Neuronal stem cell (in vitro differentiated cells): ENCODE measurements around the gene ADAMTSL4.
A peak's percentile ranks its signal among the peaks of the same experiment; 100 is the strongest.

Source experiments
- DNase-seq: peaks from one replicate; pipeline ENCODE4 v3.0.0-alpha.2; 2013; ENCODE audit warnings: low spot score
- H2AFZ ChIP-seq: one replicate; pipeline ENCODE4 v1.6.1; 2013; ENCODE audit warnings: mild to moderate bottlenecking, low read length, inconsistent platforms
- H2AK5ac ChIP-seq: 2 replicates; pipeline ENCODE4 v1.6.1; 2013; ENCODE audit warnings: low read depth, mild to moderate bottlenecking, inconsistent platforms, low read length, moderate library complexity, mixed read lengths
- H2BK120ac ChIP-seq: 2 replicates; pipeline ENCODE4 v1.6.1; 2013; ENCODE audit warnings: low read depth, mild to moderate bottlenecking, inconsistent platforms, low read length, moderate library complexity, mixed read lengths
- H2BK12ac ChIP-seq: one replicate; pipeline ENCODE4 v1.6.1; 2013; ENCODE audit warnings: low read length, inconsistent platforms
- H2BK15ac ChIP-seq: 2 replicates; pipeline ENCODE4 v1.6.1; 2013; ENCODE audit warnings: mild to moderate bottlenecking, low read length, inconsistent platforms, mixed read lengths
- H2BK5ac ChIP-seq: one replicate; pipeline ENCODE4 v1.6.1; 2013; ENCODE audit warnings: inconsistent platforms, mild to moderate bottlenecking, low read length, moderate library complexity
- H3K14ac ChIP-seq: one replicate; pipeline ENCODE4 v1.6.1; 2013; ENCODE audit warnings: low read length, inconsistent platforms
- H3K18ac ChIP-seq: 2 replicates; pipeline ENCODE4 v1.6.1; 2013; ENCODE audit warnings: low read length, inconsistent platforms
- H3K23ac ChIP-seq: 2 replicates; pipeline ENCODE4 v1.6.1; 2013; ENCODE audit warnings: low read depth, mild to moderate bottlenecking, mixed read lengths, low read length, inconsistent platforms; ENCODE audit not compliant: poor library complexity
- H3K27ac ChIP-seq: replicated peaks from 3 replicates; pipeline ENCODE4 v1.5.1; 2013; ENCODE audit warnings: low read length, inconsistent platforms
- H3K27me3 ChIP-seq, 3 experiments: 2 replicates each; pipeline ENCODE4 v1.6.1; 2013; ENCODE audit warnings: low read length in 3 of 3, mild to moderate bottlenecking in 2 of 3, inconsistent platforms in 1 of 3, low read depth in 1 of 3, mixed read lengths in 1 of 3, moderate library complexity in 1 of 3; ENCODE audit not compliant: control insufficient read depth in 3 of 3, insufficient read depth in 3 of 3
- H3K36me3 ChIP-seq, 2 donors: replicated peaks in 1 of 2; 2 replicates each; pipeline ENCODE4 v1.6.1; 2013; ENCODE audit warnings: low read length in 2 of 2; ENCODE audit not compliant: control insufficient read depth in 2 of 2, insufficient read depth in 2 of 2
- H3K4ac ChIP-seq: 2 replicates; pipeline ENCODE4 v1.6.1; 2013; ENCODE audit warnings: inconsistent platforms, mild to moderate bottlenecking, low read length, moderate library complexity
- H3K4me1 ChIP-seq, 2 donors: 1 replicate in 1 of 2; 2 replicates in 1 of 2; pipeline ENCODE4 v1.6.1; 2013; ENCODE audit warnings: low read length in 2 of 2, low read depth in 1 of 2; ENCODE audit not compliant: control insufficient read depth in 2 of 2, insufficient read depth in 1 of 2
- H3K4me2 ChIP-seq: one replicate; pipeline ENCODE4 v1.6.1; 2013; ENCODE audit warnings: mild to moderate bottlenecking, low read length, inconsistent platforms; ENCODE audit not compliant: insufficient read depth, poor library complexity, severe bottlenecking
- H3K4me3 ChIP-seq, 2 donors: 2 replicates each; pipeline ENCODE4 v1.5.1; 2013; ENCODE audit warnings: low read length in 2 of 2, mild to moderate bottlenecking in 2 of 2, inconsistent platforms in 1 of 2, moderate library complexity in 1 of 2
- H3K79me1 ChIP-seq: one replicate; pipeline ENCODE4 v1.6.1; 2013; ENCODE audit warnings: low read depth, mild to moderate bottlenecking, inconsistent platforms, low read length, moderate library complexity
- H3K9ac ChIP-seq: one replicate; pipeline ENCODE4 v1.6.1; 2013; ENCODE audit warnings: mild to moderate bottlenecking, low read depth, low read length, inconsistent platforms; ENCODE audit not compliant: poor library complexity
- H3K9me3 ChIP-seq, 2 donors: replicated peaks in 1 of 2; 2 replicates each; pipeline versions ENCODE3 to v1.6.1; 2013; ENCODE audit warnings: low read length in 2 of 2, mild to moderate bottlenecking in 2 of 2, inconsistent platforms in 1 of 2, low read depth in 1 of 2, mixed read lengths in 1 of 2, moderate library complexity in 1 of 2; ENCODE audit not compliant: control insufficient read depth in 2 of 2, insufficient read depth in 1 of 2
- H4K8ac ChIP-seq: one replicate; pipeline ENCODE4 v1.6.1; 2013; ENCODE audit warnings: low read depth, mild to moderate bottlenecking, inconsistent platforms, low read length, moderate library complexity
- H4K91ac ChIP-seq: one replicate; pipeline ENCODE4 v1.6.1; 2013; ENCODE audit warnings: low read length, low read depth, mild to moderate bottlenecking, inconsistent platforms; ENCODE audit not compliant: poor library complexity
- WGBS, 2 donors: extraction: QIAGEN DNeasy Blood & Tissue Kit; methylation state at CpG; one replicate each; pipeline ENCODE4 v1.1.7; 2013; ENCODE audit warnings: missing lambda C conversion rate in 2 of 2, mixed read lengths in 1 of 2; ENCODE audit not compliant: insufficient read length in 2 of 2, insufficient replicate concordance in 1 of 2; ENCODE audit errors: extremely low coverage in 2 of 2; 5-methylcytosine and 5-hydroxymethylcytosine counted together

Gene ADAMTSL4

DNA sequence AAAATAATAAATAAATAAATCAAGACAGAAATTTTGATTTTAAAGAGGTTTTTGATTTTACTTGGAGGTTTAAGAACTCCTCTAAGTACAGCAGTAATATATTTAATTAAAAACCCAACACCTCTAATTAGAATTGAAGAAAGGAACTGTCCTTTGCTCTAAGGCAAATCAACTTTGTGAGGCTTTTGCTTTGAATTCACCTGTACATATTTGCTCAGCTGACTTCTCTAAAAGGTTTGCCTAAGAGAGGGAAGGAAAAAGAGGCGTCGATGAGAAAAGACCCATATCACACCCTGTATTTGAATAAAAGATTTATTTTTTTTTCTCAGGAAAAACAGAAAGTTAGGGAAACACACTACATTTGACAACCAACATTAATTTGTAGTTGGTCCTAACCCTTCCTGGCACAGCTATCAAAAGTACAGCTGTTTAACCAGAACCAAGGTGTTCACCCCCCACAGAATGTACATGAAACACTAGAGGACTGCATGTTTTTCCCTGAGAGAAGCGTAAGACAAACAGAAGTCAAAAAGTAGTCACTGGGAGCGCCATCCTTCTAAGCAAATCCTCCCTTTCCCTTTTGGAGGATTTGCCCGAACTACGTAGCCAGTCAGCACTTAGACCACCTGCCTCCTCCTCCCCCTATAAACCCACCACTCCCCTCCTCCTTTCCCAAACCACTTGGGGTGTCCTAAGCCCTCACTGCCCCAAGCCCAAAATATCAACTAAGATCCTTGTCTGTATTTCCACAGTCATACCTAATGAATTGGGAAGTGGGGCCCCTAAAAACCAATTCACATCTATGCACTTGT, 25.3 kb downstream of the ADAMTSL4 start:
- H3K4ac ChIP-seq = no peak overlapping the region
- peaks cover 6 to 22% of the 10 kb centered on the region in 2 donors for H3K4me1 ChIP-seq
- H3K36me3 ChIP-seq = peaks cover 21 to 87% of the 10 kb centered on the region in 2 donors
- H2BK12ac ChIP-seq = no peak overlapping the region
- no peak overlapping the region for H3K27ac ChIP-seq
- peaks cover 2% of the 10 kb centered on the region for H3K79me1 ChIP-seq
- DNase-seq = no peak
- no peak overlapping the region for H4K91ac ChIP-seq
- no peak overlapping the region for H3K18ac ChIP-seq
- H4K8ac ChIP-seq = no peak overlapping the region
- H3K4me2 ChIP-seq = no peak overlapping the region
- no CpG with 5 or more reads among the region's 6 CpGs for WGBS, 2 donors
- no peak overlapping the region for H3K9ac ChIP-seq
- H3K14ac ChIP-seq = no peak overlapping the region
- H3K23ac ChIP-seq = no peak overlapping the region
- H3K27me3 ChIP-seq = no peaks in the 10 kb centered on the region
- no peak overlapping the region for H2BK5ac ChIP-seq
- no peak overlapping the region for H3K4me3 ChIP-seq
- no peak overlapping the region for H2AFZ ChIP-seq
- H2BK15ac ChIP-seq = no peak overlapping the region
- peaks cover 0 to 2% of the 10 kb centered on the region in 2 donors for H3K9me3 ChIP-seq
- H2AK5ac ChIP-seq = no peak overlapping the region
- no peak overlapping the region for H2BK120ac ChIP-seq

DNA sequence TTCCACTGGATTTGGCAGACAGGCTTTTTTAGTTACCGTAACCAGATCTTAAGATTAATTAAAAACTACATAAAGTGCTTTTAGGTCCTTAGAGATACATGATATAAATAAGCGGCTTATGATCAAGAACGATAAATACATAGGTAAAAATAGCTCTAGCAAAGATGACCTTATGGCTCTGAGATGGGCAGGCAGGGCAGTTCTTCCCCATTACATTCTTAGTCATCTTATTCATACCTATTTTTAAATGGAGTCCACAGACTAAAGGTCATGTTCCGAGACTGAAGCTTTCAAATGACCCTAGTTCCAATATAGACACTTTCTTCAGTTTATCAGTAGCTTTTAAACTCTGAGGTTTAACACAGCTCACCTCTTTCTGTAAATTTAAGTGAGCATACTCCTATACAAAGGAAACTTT, 25.9 kb downstream of the ADAMTSL4 start:
- peak overlapping the region in 1 of 2 donors; percentile 7 for H3K4me3 ChIP-seq
- no peak overlapping the region for H3K9ac ChIP-seq
- H2BK5ac ChIP-seq = no peak overlapping the region
- H3K4ac ChIP-seq = no peak overlapping the region
- peaks cover 4 to 16% of the 10 kb centered on the region in 2 donors for H3K4me1 ChIP-seq
- H2AK5ac ChIP-seq = no peak overlapping the region
- no peak overlapping the region for H3K4me2 ChIP-seq
- H2BK12ac ChIP-seq = no peak overlapping the region
- no peak for DNase-seq
- H3K14ac ChIP-seq = no peak overlapping the region
- no peak overlapping the region for H4K91ac ChIP-seq
- H3K27ac ChIP-seq = no peak overlapping the region
- H2BK120ac ChIP-seq = no peak overlapping the region
- no CpG with 5 or more reads among the region's 4 CpGs for WGBS, 2 donors
- no peaks in the 10 kb centered on the region for H3K27me3 ChIP-seq
- H2AFZ ChIP-seq = no peak overlapping the region
- H3K9me3 ChIP-seq = peaks cover 0 to 2% of the 10 kb centered on the region in 2 donors
- no peak overlapping the region for H2BK15ac ChIP-seq
- no peak overlapping the region for H4K8ac ChIP-seq
- H3K36me3 ChIP-seq = peaks cover 21 to 83% of the 10 kb centered on the region in 2 donors
- no peak overlapping the region for H3K18ac ChIP-seq
- H3K79me1 ChIP-seq = peaks cover 2% of the 10 kb centered on the region
- no peak overlapping the region for H3K23ac ChIP-seq

- no peak overlapping the region for H4K91ac ChIP-seq
- no peak overlapping the region for H2BK5ac ChIP-seq
- H3K14ac ChIP-seq = no peak overlapping the region
- no peak overlapping the region for H2BK15ac ChIP-seq
- H3K4me1 ChIP-seq = peaks cover 8 to 15% of the 10 kb centered on the region in 2 donors
- no peak overlapping the region for H2BK120ac ChIP-seq
- H3K4me2 ChIP-seq = no peak overlapping the region
- peaks cover 21 to 79% of the 10 kb centered on the region in 2 donors for H3K36me3 ChIP-seq
- no peak overlapping the region for H3K9ac ChIP-seq
- H2AK5ac ChIP-seq = no peak overlapping the region
- WGBS, 2 donors = no CpG with 5 or more reads among the region's 1 CpG
- no peaks in the 10 kb centered on the region for H3K27me3 ChIP-seq
- peaks cover 0 to 2% of the 10 kb centered on the region in 2 donors for H3K9me3 ChIP-seq
- H3K4me3 ChIP-seq = peak overlapping the region in 1 of 2 donors; percentile 95
- no peak overlapping the region for H3K4ac ChIP-seq
- no peak for DNase-seq
- no peak overlapping the region for H3K18ac ChIP-seq
- no peak overlapping the region for H3K23ac ChIP-seq
- peaks cover 2% of the 10 kb centered on the region for H3K79me1 ChIP-seq
- H3K27ac ChIP-seq = no peak overlapping the region
- no peak overlapping the region for H2BK12ac ChIP-seq
- no peak overlapping the region for H4K8ac ChIP-seq
- H2AFZ ChIP-seq = no peak overlapping the region
These were observed 26.5 kb downstream of the ADAMTSL4 start for GRCh38 chr1:150575518-150576366.

GRCh38 chr1:150576367-150576711, 27.1 kb downstream of the ADAMTSL4 start:
- no peak overlapping the region for H2BK5ac ChIP-seq
- no peak overlapping the region for H3K4me2 ChIP-seq
- no peak overlapping the region for H3K4ac ChIP-seq
- H3K79me1 ChIP-seq = no peaks in the 10 kb centered on the region
- H3K4me1 ChIP-seq = peaks cover 8 to 15% of the 10 kb centered on the region in 2 donors
- H2BK120ac ChIP-seq = no peak overlapping the region
- peaks cover 0 to 2% of the 10 kb centered on the region in 2 donors for H3K9me3 ChIP-seq
- H3K4me3 ChIP-seq = peak overlapping the region in 1 of 2 donors; percentile 95
- H4K8ac ChIP-seq = no peak overlapping the region
- no peak overlapping the region for H3K23ac ChIP-seq
- no peak overlapping the region for H3K9ac ChIP-seq
- no peak overlapping the region for H2BK12ac ChIP-seq
- no peak overlapping the region for H2AK5ac ChIP-seq
- H3K36me3 ChIP-seq = peaks cover 19 to 74% of the 10 kb centered on the region in 2 donors
- H2AFZ ChIP-seq = no peak overlapping the region
- no peak overlapping the region for H4K91ac ChIP-seq
- H3K27ac ChIP-seq = no peak overlapping the region
- WGBS, 2 donors = no CpG with 5 or more reads among the region's 4 CpGs
- H3K18ac ChIP-seq = no peak overlapping the region
- DNase-seq = no peak
- no peaks in the 10 kb centered on the region for H3K27me3 ChIP-seq
- no peak overlapping the region for H3K14ac ChIP-seq
- no peak overlapping the region for H2BK15ac ChIP-seq
